KOPT-K1 (cell line): ENCODE results near the gene DYNC2I2.
"Not testable (repeated sequence)": the region's sequence is repeated elsewhere in the genome, so short reads cannot be mapped to it uniquely, and the experiment has no call there.

Experiments
- H3K27ac ChIP-seq: fragments of 200-600 bp; sonication (generic); 2 replicates; pipeline ENCODE4 v1.5.1; 2016; ENCODE audit warnings: antibody characterized with exemption, mild to moderate bottlenecking, low read depth, low read length; ENCODE audit not compliant: poor library complexity, severe bottlenecking
- H3K36me3 ChIP-seq: fragments of 200-600 bp; sonication (generic); 2 replicates; pipeline ENCODE4 v1.5.1; 2017; ENCODE audit warnings: antibody characterized with exemption, mild to moderate bottlenecking, low read length, moderate library complexity; ENCODE audit not compliant: insufficient read depth
- H3K9me3 ChIP-seq: fragments of 200-600 bp; sonication (generic); 2 replicates; pipeline ENCODE4 v1.5.1; 2017; ENCODE audit warnings: antibody characterized with exemption, low read length, mild to moderate bottlenecking; ENCODE audit not compliant: insufficient read depth, poor library complexity, severe bottlenecking

DYNC2I2 gene

GRCh38 chr9:128586934-128587333 is 69.7 kb downstream of the DYNC2I2 start:
- Histone ChIP-seq H3K36me3 (peaks cover 88% of the 10 kb centered on the region), H3K27ac (peak overlapping the region; percentile 52)
- not testable (repeated sequence) for H3K9me3 ChIP-seq

- H3K27ac ChIP-seq, H3K9me3 ChIP-seq: not testable (repeated sequence)
- H3K36me3 ChIP-seq: peaks cover 89% of the 10 kb centered on the region
Measured at GRCh38 chr9:128585155-128585554, 71.5 kb downstream of the DYNC2I2 start.
